ENCODE measurements around the gene SLC7A1.

GRCh38 chr13:29621841-29622240 lies 26.4 kb upstream of the SLC7A1 start:
- TF ChIP-seq, protein P1, sequence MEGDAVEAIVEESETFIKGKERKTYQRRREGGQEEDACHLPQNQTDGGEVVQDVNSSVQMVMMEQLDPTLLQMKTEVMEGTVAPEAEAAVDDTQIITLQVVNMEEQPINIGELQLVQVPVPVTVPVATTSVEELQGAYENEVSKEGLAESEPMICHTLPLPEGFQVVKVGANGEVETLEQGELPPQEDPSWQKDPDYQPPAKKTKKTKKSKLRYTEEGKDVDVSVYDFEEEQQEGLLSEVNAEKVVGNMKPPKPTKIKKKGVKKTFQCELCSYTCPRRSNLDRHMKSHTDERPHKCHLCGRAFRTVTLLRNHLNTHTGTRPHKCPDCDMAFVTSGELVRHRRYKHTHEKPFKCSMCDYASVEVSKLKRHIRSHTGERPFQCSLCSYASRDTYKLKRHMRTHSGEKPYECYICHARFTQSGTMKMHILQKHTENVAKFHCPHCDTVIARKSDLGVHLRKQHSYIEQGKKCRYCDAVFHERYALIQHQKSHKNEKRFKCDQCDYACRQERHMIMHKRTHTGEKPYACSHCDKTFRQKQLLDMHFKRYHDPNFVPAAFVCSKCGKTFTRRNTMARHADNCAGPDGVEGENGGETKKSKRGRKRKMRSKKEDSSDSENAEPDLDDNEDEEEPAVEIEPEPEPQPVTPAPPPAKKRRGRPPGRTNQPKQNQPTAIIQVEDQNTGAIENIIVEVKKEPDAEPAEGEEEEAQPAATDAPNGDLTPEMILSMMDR (IDR thresholded peaks at IDR 0.05; ENCODE audit: insufficient read depth, low read length, poor library complexity, severe bottlenecking): no peak
- TF ChIP-seq EZH2phosphoT487 (conservative IDR thresholded peaks at IDR 0.05; ENCODE audit: low read length): no peak
